K562 (cell line): ENCODE results near the gene LRRC71. TPM values are rescaled to one million over a fixed set of nuclear protein-coding genes. Genes with fewer than 3 reads are reported as not detected.

Experiments
- ATAC-seq: fragments of 200-7000 bp; cut with Tn5 transposase; 3 replicates; pipeline ENCODE4 v1.9.1; 2020; ENCODE audit warnings: moderate library complexity
- BruUV-seq: library from RNA; stranded (reverse); fragments of 400-500 nt; replicated peaks from 2 replicates; lab custom pipeline; 2021; lab: Mats Ljungman, UMichigan
- CTCF ChIA-PET: fragments of 300-600 bp; formaldehyde crosslinking; extraction: SDS; loops from one replicate; lab custom pipeline; 2021; ENCODE audit warnings: low intra/inter-chr PET ratio; lab: Yijun Ruan, JAX
- POLR2A ChIA-PET: fragments of 300-600, 350-650 bp; sonication (Branson Sonifier 250); formaldehyde crosslinking; extraction: SDS; loops from one replicate; lab custom pipeline; 2021; ENCODE audit warnings: antibody characterized with exemption, inconsistent platforms; lab: Yijun Ruan, JAX
- DNase-seq, 4 experiments: peaks; one replicate each; pipeline versions ENCODE4 v3.0.0 to v3.0.0-alpha.2; 2011 to 2018; ENCODE audit warnings: low spot score in 3 of 4, mixed read lengths in 3 of 4; ENCODE audit errors: extremely low read depth in 1 of 4
- FAIRE-seq: peaks from 2 replicates; lab custom pipeline; 2011; peaks lifted over from hg19 to GRCh38; lab: Jason Lieb, UNC
- H2AFZ ChIP-seq: 2 replicates; pipeline ENCODE4 v1.6.0; 2011; ENCODE audit warnings: low read depth, low read length, control low read depth, inconsistent platforms
- H3K27ac ChIP-seq: fragments of 200-600 bp; 3 replicates; pipeline ENCODE4 v1.8.0; 2011; ENCODE audit warnings: low read depth, mild to moderate bottlenecking, control low read depth, inconsistent platforms, low read length, moderate library complexity, mixed read lengths; ENCODE audit errors: extremely low read depth
- H3K27me3 ChIP-seq, 2 experiments: fragments of 300-600 bp in 1 of 2; 2 replicates in 1 of 2; 3 replicates in 1 of 2; pipeline versions ENCODE4 v1.6.0 to v1.8.0; 2011; ENCODE audit warnings: inconsistent platforms in 2 of 2, low read length in 2 of 2, mild to moderate bottlenecking in 1 of 2, mixed read lengths in 1 of 2, moderate library complexity in 1 of 2; ENCODE audit not compliant: control insufficient read depth in 2 of 2, insufficient read depth in 2 of 2
- H3K36me3 ChIP-seq: fragments of 300-600 bp; 3 replicates; pipeline ENCODE4 v1.8.0; 2011; ENCODE audit warnings: mild to moderate bottlenecking, low read length, inconsistent platforms; ENCODE audit not compliant: control insufficient read depth, insufficient read depth
- H3K4me1 ChIP-seq, 2 experiments: fragments of 200-600 bp in 1 of 2; replicated peaks in 1 of 2; 2 replicates in 1 of 2; 3 replicates in 1 of 2; pipeline versions ENCODE4 v1.5.1 to v1.8.0; 2011; ENCODE audit warnings: inconsistent platforms in 2 of 2, low read length in 2 of 2, mild to moderate bottlenecking in 1 of 2, mixed read lengths in 1 of 2, moderate library complexity in 1 of 2; ENCODE audit not compliant: control insufficient read depth in 2 of 2, insufficient read depth in 2 of 2
- H3K4me2 ChIP-seq: 2 replicates; pipeline ENCODE4 v1.6.1; 2011; ENCODE audit warnings: low read length, control low read depth, inconsistent platforms, mixed read lengths; ENCODE audit not compliant: insufficient read depth
- H3K4me3 ChIP-seq: fragments of 200-600 bp; sonication (generic), shearing (Covaris generic); 2 replicates; pipeline ENCODE4 v1.5.1; 2016; ENCODE audit warnings: control low read depth, inconsistent platforms
- H3K79me2 ChIP-seq: fragments of 200-600 bp; 3 replicates; pipeline ENCODE4 v1.8.0; 2011; ENCODE audit warnings: low read length, inconsistent platforms; ENCODE audit not compliant: control insufficient read depth, insufficient read depth
- H3K9ac ChIP-seq, 2 experiments: 2 replicates each; pipeline versions ENCODE4 v1.6.0 to v1.6.1; 2011; ENCODE audit warnings: low read depth in 2 of 2, low read length in 2 of 2, control low read depth in 1 of 2, inconsistent platforms in 1 of 2, mild to moderate bottlenecking in 1 of 2, mixed read lengths in 1 of 2; ENCODE audit not compliant: insufficient read depth in 1 of 2
- H3K9me1 ChIP-seq: one replicate; pipeline ENCODE4 v1.6.0; 2011; ENCODE audit warnings: inconsistent platforms, mild to moderate bottlenecking, low read length, moderate library complexity; ENCODE audit not compliant: control insufficient read depth, insufficient read depth
- H3K9me3 ChIP-seq: replicated peaks from 2 replicates; pipeline ENCODE4 v1.5.1; 2011; ENCODE audit warnings: low read depth, low read length, inconsistent platforms; ENCODE audit not compliant: control insufficient read depth, insufficient read depth
- H4K20me1 ChIP-seq: replicated peaks from 2 replicates; pipeline ENCODE4 v1.6.1; 2011; ENCODE audit warnings: low read length, inconsistent platforms, mixed read lengths; ENCODE audit not compliant: control insufficient read depth, insufficient read depth
- ADNP ChIP-seq: fragments of 200-800 bp; sonication (Bioruptor generic); IDR thresholded peaks from 2 replicates; pipeline ENCODE4 v1.6.1; 2016; ENCODE audit warnings: missing genetic modification characterization, missing compliant biosample characterization
- BRD4 ChIP-seq: fragments of 200-600 bp; sonication (generic); IDR thresholded peaks from 2 replicates; pipeline ENCODE4 v1.6.1; 2017; ENCODE audit warnings: inconsistent platforms
- BRD9 ChIP-seq: fragments of 450-650 bp; IDR thresholded peaks from 2 replicates; pipeline ENCODE4 v1.6.1; 2018; ENCODE audit warnings: low read depth; ENCODE audit not compliant: partially characterized antibody
- CCAR2 ChIP-seq: fragments of 200-400 bp; formaldehyde crosslinking; IDR thresholded peaks from 2 replicates; pipeline ENCODE4 v1.6.1; 2017; ENCODE audit warnings: mild to moderate bottlenecking, low read depth, low read length
- CTBP1 ChIP-seq: fragments of 450-650 bp; IDR thresholded peaks from 2 replicates; pipeline ENCODE4 v1.6.1; 2016; ENCODE audit warnings: borderline replicate concordance
- DIDO1 ChIP-seq: fragments of 450-650 bp; IDR thresholded peaks from 2 replicates; pipeline ENCODE4 v1.6.1; 2016; ENCODE audit warnings: low read depth, missing biosample characterization, missing genetic modification characterization
- NELFE ChIP-seq: IDR thresholded peaks from 2 replicates; pipeline ENCODE4 v1.6.1; 2011; ENCODE audit warnings: mild to moderate bottlenecking; ENCODE audit not compliant: insufficient read depth, insufficient read length
- PKNOX1 ChIP-seq: fragments of 450-650 bp; IDR thresholded peaks from 2 replicates; pipeline ENCODE4 v1.6.1; 2016
- RHOXF2B ChIP-seq: fragments of 250-450 bp; sonication (Bioruptor Pico); conservative IDR thresholded peaks from 2 replicates; pipeline ENCODE4 v1.5.1; 2021
- SMARCC2 ChIP-seq: fragments of 450-650 bp; IDR thresholded peaks from 2 replicates; pipeline ENCODE4 v1.6.1; 2017; ENCODE audit warnings: antibody characterized with exemption, moderate library complexity, mild to moderate bottlenecking, low read depth
- SREBF2 ChIP-seq: sonication (generic); formaldehyde crosslinking; IDR thresholded peaks from 2 replicates; pipeline ENCODE4 v1.4.0; 2020; ENCODE audit warnings: mild to moderate bottlenecking, missing genetic modification reagents
- ZNF511 ChIP-seq: sonication (generic); formaldehyde crosslinking; IDR thresholded peaks from 2 replicates; pipeline ENCODE4 v1.8.0; 2022; ENCODE audit warnings: mild to moderate bottlenecking, missing genetic modification reagents
- ZNF589 ChIP-seq: fragments of 200-800 bp; sonication (Bioruptor generic); IDR thresholded peaks from 2 replicates; pipeline ENCODE4 v1.6.1; 2016; ENCODE audit warnings: low read depth, missing genetic modification characterization, missing compliant biosample characterization
- ZNF785 ChIP-seq: fragments of 250-450 bp; sonication (Bioruptor Pico); IDR thresholded peaks from 2 replicates; pipeline ENCODE4 v1.4.0; 2020; ENCODE audit warnings: mild to moderate bottlenecking
- WGBS: fragments of 100-300 bp; shearing (Covaris generic); methylation state at CpG from one replicate; pipeline ENCODE4 v1.1.6; 2016; ENCODE audit warnings: low coverage, mixed read lengths; ENCODE audit not compliant: insufficient coverage; ENCODE audit errors: missing lambda C conversion rate; 5-methylcytosine and 5-hydroxymethylcytosine counted together
- in situ Hi-C: fragments of 300-500 bp; cut with MboI; formaldehyde crosslinking; loops from 4 replicates; pipeline ENCODE4 v1.15.0; 2018; ENCODE audit warnings: inconsistent platforms, mixed read lengths
- intact Hi-C: fragments of 100-400 bp; cut with micrococcal nuclease; formaldehyde crosslinking; loops from 2 replicates; pipeline ENCODE4 v1.14.2; 2022
- polyA plus RNA-seq, 8 experiments: library from polyadenylated mRNA; depleted of rRNA in 4 of 8; stranded (reverse) in 5 of 8; unstranded in 3 of 8; fragments of >200 nt; fragmentation: Nextera tagmentation in 2 of 8; fragmentation: Illumina TruSeq in 1 of 8; extraction: Ambion mirVana in 2 of 8; extraction: Trizol in 1 of 8; gene quantifications; 2 replicates each; pipeline versions ENCODE4 v1.2.1 to v1.2.3, GENCODE V29; 2011 to 2014; ENCODE audit warnings: inconsistent platforms in 1 of 8, missing spikeins in 1 of 8
- total RNA-seq, 7 experiments: library from RNA; depleted of rRNA in 6 of 7; stranded (reverse); fragments of >200 nt in 6 of 7; fragmentation: Illumina TruSeq in 2 of 7; extraction: Trizol in 2 of 7; gene quantifications; 2 replicates each; pipeline versions ENCODE4 v1.2.1 to v1.2.3, GENCODE V29; 2011 to 2021; ENCODE audit warnings: low replicate concordance in 1 of 7
- TF ChIP-seq, protein P1 (sequence below): sonication (generic); formaldehyde crosslinking; IDR thresholded peaks from 2 replicates; pipeline ENCODE4 v1.8.0; 2023; ENCODE audit warnings: mild to moderate bottlenecking, missing genetic modification reagents

Gene LRRC71
- total and polyA plus RNA-seq, 9 of the 15 experiments (the other 6 are each of a cell fraction or from before 2014, with no cell fraction given) = 0.06 to 1.2 (median 0.51) TPM; not detected in 1

DNA sequence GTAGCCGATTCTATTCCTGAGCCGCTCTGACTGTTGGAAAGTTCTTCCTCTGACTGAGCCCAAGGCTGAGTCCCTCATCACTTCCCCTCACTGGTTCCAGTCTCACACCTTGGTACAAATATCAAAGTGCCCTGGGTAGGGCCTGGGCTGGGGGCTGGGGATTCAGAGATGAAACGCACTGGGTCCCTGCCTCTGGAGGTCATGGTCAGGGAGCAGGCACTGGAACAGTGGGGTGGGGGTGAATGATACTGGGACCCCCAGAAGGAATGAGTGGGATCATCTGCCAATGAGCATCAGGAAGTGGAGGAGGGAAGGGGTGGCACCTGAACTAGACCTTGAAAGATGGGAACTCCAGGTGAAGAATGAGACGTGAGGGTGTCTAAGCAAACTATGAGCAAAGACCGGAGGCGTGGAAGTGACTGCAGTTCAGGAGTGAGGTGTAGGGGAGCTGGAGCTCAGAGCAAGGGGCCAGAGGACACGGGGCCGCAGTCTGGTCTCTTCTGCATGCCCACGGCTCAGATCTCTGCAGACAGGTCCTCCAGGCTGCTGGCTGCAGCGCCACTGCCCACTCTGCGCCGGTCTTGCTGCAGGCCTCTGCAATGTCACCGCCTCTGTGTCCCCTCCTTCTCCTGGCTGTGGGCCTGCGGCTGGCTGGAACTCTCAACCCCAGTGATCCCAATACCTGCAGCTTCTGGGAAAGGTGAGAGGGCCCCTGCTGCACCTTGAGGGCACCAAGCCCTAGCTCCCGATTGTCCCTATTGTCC is 16.9 kb upstream of the LRRC71 start:
- intact Hi-C loops = no loop called here

More for the DNA sequence above, 16.9 kb upstream of the LRRC71 start:
- Histone ChIP-seq H3K27ac (no peak overlapping the region), H3K36me3 (no peaks in the 10 kb centered on the region), H3K9ac (peak overlapping the region in 1 of 2 experiments; percentile 39; a peak in 2 of 4 replicates), H3K9me3 (no peaks in the 10 kb centered on the region), H3K79me2 (no peaks in the 10 kb centered on the region), H3K27me3 (no peaks in the 10 kb centered on the region), H3K4me1 (peaks cover 26 to 50% of the 10 kb centered on the region in 2 experiments), H3K4me2 (no peak overlapping the region), H3K9me1 (peaks cover 4% of the 10 kb centered on the region), H2AFZ (no peak overlapping the region), H4K20me1 (no peaks in the 10 kb centered on the region), H3K4me3 (no peak overlapping the region)
- TF ChIP-seq ZNF511 (no peak), ZNF589 (no peak), ADNP (tag) (no peak), CCAR2 (no peak), PKNOX1 (no peak), CTBP1 (no peak), SREBF2 (CRISPR knock-in tag) (no peak), ZNF785 (CRISPR knock-in tag) (no peak), BRD4 (no peak), BRD9 (no peak), RHOXF2B (CRISPR knock-in tag) (no peak), SMARCC2 (no peak), DIDO1 (tag) (no peak), NELFE (no peak)
- TF ChIP-seq, protein P1, sequence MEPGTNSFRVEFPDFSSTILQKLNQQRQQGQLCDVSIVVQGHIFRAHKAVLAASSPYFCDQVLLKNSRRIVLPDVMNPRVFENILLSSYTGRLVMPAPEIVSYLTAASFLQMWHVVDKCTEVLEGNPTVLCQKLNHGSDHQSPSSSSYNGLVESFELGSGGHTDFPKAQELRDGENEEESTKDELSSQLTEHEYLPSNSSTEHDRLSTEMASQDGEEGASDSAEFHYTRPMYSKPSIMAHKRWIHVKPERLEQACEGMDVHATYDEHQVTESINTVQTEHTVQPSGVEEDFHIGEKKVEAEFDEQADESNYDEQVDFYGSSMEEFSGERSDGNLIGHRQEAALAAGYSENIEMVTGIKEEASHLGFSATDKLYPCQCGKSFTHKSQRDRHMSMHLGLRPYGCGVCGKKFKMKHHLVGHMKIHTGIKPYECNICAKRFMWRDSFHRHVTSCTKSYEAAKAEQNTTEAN = no peak
- WGBS = 56% methylated on average over 15 of the region's 15 CpGs
- DNase-seq = no peak
- ChIA-PET POLR2A (interaction anchor here (0.6 kb wide), 1 partner anchor 9 kb away, joined by 3 read pairs; no protein-coding TSS in a partner anchor), CTCF (no interaction called here)
- in situ Hi-C loops = no loop called here
- ATAC-seq = no peak
- no peak for FAIRE-seq
- no TSS peak for BruUV-seq
